ENCODE data around the gene SLC36A2.

Gene SLC36A2

DNA sequence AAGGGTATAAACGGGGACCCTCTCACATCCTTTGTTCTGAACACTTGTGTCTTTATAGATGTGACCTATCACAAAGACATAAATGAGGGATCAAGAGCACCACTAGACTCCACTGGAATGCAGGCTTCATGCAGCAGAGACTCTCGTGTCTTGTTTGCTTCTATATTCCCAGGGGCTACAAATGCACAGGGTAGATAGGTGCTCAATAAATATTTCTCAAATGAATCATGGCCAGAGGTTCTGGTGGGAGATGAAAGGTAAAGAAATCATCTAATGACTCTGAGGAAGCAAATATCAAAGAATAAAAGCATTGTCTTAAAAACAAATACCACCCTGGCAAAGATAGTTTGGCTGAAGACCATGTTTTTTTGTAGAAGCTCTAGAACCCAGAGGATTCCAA, 50.4 kb downstream of the SLC36A2 start:
- TF ChIP-seq ZC3H10 (CRISPR knock-in tag; IDR thresholded peaks at IDR 0.05) (no peak), SNAI2 (CRISPR knock-in tag; IDR thresholded peaks at IDR 0.05) (no peak), OSR1 (CRISPR knock-in tag; IDR thresholded peaks at IDR 0.05) (no peak), ZFP3 (CRISPR knock-in tag; IDR thresholded peaks at IDR 0.05) (no peak), BACH2 (CRISPR knock-in tag; IDR thresholded peaks at IDR 0.05; ENCODE audit: borderline replicate concordance) (no peak), TOX (CRISPR knock-in tag; IDR thresholded peaks at IDR 0.05; ENCODE audit: borderline replicate concordance) (no peak), RARB (CRISPR knock-in tag; IDR thresholded peaks at IDR 0.05) (no peak), ESRRG (CRISPR knock-in tag; IDR thresholded peaks at IDR 0.05) (no peak), TCF4 (CRISPR knock-in tag; IDR thresholded peaks at IDR 0.05; ENCODE audit: borderline replicate concordance) (no peak)
- TF ChIP-seq, protein P1, sequence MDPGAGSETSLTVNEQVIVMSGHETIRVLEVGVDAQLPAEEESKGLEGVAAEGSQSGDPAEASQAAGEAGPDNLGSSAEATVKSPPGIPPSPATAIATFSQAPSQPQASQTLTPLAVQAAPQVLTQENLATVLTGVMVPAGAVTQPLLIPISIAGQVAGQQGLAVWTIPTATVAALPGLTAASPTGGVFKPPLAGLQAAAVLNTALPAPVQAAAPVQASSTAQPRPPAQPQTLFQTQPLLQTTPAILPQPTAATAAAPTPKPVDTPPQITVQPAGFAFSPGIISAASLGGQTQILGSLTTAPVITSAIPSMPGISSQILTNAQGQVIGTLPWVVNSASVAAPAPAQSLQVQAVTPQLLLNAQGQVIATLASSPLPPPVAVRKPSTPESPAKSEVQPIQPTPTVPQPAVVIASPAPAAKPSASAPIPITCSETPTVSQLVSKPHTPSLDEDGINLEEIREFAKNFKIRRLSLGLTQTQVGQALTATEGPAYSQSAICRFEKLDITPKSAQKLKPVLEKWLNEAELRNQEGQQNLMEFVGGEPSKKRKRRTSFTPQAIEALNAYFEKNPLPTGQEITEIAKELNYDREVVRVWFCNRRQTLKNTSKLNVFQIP (CRISPR knock-in tag; IDR thresholded peaks at IDR 0.05; ENCODE audit: borderline replicate concordance, low read depth) = no peak
- ATAC-seq = no peak

DNA sequence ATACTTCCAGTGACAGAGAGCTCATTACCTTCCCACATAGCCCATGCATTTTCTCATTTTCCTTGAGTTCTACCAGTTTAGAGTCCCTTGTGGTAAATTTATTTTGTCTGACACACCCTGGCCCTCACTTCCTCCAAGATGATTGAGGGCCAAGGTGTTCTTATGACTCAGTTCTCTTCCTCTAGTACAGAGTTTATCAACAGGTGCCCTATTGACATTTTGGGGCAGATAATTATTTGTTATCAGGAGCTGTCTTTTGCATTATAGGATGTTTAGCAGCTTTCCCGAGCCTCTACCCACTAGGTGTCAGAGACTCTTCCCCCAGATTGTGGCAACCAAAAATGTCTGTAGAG, 50.9 kb downstream of the SLC36A2 start:
- no peak for ATAC-seq
- no peak for TF ChIP-seq GLIS3 (CRISPR knock-in tag; IDR thresholded peaks at IDR 0.05)
- TF ChIP-seq TOX (CRISPR knock-in tag; IDR thresholded peaks at IDR 0.05; ENCODE audit: borderline replicate concordance) = no peak
- TF ChIP-seq, protein P1 (CRISPR knock-in tag; IDR thresholded peaks at IDR 0.05; ENCODE audit: borderline replicate concordance, low read depth) = no peak
- TF ChIP-seq CSDC2 (CRISPR knock-in tag; IDR thresholded peaks at IDR 0.05) = no peak
- TF ChIP-seq ZNF8 (CRISPR knock-in tag; IDR thresholded peaks at IDR 0.05) = no peak
- TF ChIP-seq, protein P2, sequence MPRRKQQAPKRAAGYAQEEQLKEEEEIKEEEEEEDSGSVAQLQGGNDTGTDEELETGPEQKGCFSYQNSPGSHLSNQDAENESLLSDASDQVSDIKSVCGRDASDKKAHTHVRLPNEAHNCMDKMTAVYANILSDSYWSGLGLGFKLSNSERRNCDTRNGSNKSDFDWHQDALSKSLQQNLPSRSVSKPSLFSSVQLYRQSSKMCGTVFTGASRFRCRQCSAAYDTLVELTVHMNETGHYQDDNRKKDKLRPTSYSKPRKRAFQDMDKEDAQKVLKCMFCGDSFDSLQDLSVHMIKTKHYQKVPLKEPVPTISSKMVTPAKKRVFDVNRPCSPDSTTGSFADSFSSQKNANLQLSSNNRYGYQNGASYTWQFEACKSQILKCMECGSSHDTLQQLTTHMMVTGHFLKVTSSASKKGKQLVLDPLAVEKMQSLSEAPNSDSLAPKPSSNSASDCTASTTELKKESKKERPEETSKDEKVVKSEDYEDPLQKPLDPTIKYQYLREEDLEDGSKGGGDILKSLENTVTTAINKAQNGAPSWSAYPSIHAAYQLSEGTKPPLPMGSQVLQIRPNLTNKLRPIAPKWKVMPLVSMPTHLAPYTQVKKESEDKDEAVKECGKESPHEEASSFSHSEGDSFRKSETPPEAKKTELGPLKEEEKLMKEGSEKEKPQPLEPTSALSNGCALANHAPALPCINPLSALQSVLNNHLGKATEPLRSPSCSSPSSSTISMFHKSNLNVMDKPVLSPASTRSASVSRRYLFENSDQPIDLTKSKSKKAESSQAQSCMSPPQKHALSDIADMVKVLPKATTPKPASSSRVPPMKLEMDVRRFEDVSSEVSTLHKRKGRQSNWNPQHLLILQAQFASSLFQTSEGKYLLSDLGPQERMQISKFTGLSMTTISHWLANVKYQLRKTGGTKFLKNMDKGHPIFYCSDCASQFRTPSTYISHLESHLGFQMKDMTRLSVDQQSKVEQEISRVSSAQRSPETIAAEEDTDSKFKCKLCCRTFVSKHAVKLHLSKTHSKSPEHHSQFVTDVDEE (CRISPR knock-in tag; IDR thresholded peaks at IDR 0.05) = no peak
- no peak for TF ChIP-seq ZFP30 (CRISPR knock-in tag; IDR thresholded peaks at IDR 0.05)
- TF ChIP-seq ARNTL (CRISPR knock-in tag; IDR thresholded peaks at IDR 0.05; ENCODE audit: borderline replicate concordance, low read depth) = no peak
- TF ChIP-seq ZNF70 (CRISPR knock-in tag; IDR thresholded peaks at IDR 0.05) = no peak
- TF ChIP-seq, protein P3, sequence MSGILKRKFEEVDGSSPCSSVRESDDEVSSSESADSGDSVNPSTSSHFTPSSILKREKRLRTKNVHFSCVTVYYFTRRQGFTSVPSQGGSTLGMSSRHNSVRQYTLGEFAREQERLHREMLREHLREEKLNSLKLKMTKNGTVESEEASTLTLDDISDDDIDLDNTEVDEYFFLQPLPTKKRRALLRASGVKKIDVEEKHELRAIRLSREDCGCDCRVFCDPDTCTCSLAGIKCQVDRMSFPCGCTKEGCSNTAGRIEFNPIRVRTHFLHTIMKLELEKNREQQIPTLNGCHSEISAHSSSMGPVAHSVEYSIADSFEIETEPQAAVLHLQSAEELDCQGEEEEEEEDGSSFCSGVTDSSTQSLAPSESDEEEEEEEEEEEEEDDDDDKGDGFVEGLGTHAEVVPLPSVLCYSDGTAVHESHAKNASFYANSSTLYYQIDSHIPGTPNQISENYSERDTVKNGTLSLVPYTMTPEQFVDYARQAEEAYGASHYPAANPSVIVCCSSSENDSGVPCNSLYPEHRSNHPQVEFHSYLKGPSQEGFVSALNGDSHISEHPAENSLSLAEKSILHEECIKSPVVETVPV (CRISPR knock-in tag; IDR thresholded peaks at IDR 0.05) = no peak
- TF ChIP-seq SNAI2 (CRISPR knock-in tag; IDR thresholded peaks at IDR 0.05) = no peak
- no peak for TF ChIP-seq ZFP3 (CRISPR knock-in tag; IDR thresholded peaks at IDR 0.05)
- TF ChIP-seq, protein P4, sequence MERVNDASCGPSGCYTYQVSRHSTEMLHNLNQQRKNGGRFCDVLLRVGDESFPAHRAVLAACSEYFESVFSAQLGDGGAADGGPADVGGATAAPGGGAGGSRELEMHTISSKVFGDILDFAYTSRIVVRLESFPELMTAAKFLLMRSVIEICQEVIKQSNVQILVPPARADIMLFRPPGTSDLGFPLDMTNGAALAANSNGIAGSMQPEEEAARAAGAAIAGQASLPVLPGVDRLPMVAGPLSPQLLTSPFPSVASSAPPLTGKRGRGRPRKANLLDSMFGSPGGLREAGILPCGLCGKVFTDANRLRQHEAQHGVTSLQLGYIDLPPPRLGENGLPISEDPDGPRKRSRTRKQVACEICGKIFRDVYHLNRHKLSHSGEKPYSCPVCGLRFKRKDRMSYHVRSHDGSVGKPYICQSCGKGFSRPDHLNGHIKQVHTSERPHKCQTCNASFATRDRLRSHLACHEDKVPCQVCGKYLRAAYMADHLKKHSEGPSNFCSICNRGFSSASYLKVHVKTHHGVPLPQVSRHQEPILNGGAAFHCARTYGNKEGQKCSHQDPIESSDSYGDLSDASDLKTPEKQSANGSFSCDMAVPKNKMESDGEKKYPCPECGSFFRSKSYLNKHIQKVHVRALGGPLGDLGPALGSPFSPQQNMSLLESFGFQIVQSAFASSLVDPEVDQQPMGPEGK (CRISPR knock-in tag; IDR thresholded peaks at IDR 0.05; ENCODE audit: borderline replicate concordance) = no peak
- no peak for TF ChIP-seq BACH2 (CRISPR knock-in tag; IDR thresholded peaks at IDR 0.05; ENCODE audit: borderline replicate concordance)
- TF ChIP-seq, protein P5, sequence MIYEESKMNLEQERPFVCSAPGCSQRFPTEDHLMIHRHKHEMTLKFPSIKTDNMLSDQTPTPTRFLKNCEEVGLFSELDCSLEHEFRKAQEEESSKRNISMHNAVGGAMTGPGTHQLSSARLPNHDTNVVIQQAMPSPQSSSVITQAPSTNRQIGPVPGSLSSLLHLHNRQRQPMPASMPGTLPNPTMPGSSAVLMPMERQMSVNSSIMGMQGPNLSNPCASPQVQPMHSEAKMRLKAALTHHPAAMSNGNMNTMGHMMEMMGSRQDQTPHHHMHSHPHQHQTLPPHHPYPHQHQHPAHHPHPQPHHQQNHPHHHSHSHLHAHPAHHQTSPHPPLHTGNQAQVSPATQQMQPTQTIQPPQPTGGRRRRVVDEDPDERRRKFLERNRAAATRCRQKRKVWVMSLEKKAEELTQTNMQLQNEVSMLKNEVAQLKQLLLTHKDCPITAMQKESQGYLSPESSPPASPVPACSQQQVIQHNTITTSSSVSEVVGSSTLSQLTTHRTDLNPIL (CRISPR knock-in tag; IDR thresholded peaks at IDR 0.05; ENCODE audit: low read depth) = no peak
- TF ChIP-seq RARB (CRISPR knock-in tag; IDR thresholded peaks at IDR 0.05) = no peak
- no peak for TF ChIP-seq TCF4 (CRISPR knock-in tag; IDR thresholded peaks at IDR 0.05; ENCODE audit: borderline replicate concordance)
- TF ChIP-seq PPARA (CRISPR knock-in tag; IDR thresholded peaks at IDR 0.05; ENCODE audit: borderline replicate concordance) = no peak
- no peak for TF ChIP-seq ZC3H10 (CRISPR knock-in tag; IDR thresholded peaks at IDR 0.05)

All from SK-N-SH treated with all-trans-retinoic acid at 6 μM for 48 hours (cell line).